GM21367 (cell line): Measurements from ENCODE around the gene FDXR.

Source experiments
- ATAC-seq: cut with Tn5 transposase; IDR thresholded peaks from one replicate; pipeline ENCODE4 v1.9.1; 2021; ENCODE audit not compliant: unreplicated experiment

Gene FDXR

DNA sequence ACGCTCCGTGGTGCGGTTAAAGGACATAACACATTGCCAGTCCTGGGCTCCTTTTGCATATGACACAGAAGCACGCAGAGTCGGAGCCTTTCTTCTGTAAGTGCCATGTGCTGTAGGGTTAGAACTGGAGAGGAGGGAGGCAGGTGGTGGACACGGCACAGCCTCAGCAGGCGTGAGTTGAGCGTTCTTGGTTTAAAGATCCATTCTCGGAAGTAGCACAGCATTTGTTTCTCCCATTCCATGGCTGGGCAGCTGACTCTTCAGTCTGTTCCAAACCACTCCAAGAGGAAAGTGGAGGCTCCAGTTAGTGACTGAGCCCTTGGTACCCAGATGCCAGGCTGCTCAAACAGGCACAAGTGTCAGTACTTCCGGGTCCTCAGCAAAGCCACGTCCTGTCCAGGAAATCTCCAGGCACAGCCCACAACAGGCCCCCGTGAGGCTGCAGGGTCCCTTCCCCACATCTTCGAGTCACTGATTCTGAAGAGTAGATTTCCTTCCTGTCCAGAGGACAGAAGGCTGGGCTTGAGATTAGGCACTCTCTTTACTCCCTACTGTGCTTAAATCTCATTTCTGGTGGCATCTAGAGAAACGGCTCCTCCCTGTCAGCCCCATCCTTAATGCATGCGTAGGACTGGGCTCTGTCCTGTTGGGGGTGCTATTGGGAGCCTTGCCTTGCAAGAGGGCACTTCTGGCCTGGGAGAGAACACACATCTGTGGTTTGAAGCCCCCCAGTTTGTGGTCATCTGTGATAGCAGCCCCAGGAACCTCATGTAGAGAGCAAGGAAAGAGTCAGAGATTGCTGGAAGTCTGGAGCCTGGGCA lies 57.0 kb downstream of the FDXR start:
- no peak for ATAC-seq

DNA sequence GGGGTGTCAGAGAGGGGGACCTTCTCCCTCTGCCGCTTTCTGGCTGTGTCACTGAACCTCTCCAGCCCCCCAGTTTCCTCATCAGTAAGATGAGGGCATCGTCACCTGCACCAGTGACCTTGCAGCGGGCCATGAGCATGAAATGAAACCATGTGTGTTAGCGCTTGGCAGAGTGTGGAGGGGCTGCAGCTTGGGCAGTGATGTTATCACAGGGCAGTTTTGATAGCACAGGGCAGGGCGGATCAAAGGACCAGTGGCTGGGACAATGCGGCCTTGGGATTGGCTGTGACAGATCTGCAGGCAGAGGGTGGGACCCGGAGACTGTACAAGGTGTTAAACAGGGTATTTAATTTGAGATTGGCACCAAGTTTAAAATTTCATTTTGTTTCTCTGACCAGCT lies 57.7 kb downstream of the FDXR start:
- no peak for ATAC-seq

DNA sequence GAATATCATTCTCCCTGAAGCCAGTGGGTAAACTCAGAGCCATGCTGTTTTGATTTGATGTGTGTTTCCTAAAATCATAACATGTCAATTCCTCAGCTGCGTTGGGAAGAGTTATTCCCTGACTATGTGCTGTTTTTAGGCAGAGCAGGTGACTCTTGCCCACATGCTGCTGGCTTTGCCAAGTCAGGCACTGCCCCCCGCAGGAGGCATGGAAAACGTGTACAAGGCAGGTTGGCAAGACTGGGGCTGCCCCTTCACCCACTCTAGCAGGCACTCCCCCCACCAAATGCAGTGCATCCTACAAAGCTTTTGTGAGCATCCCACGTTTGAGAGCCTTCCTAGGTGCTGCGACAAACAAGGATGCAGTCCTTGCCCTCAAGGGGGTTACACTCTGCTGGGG lies 58.3 kb downstream of the FDXR start:
- no peak for ATAC-seq
